Progenitor cell of endocrine pancreas (in vitro differentiated cells): ENCODE results near the gene PPM1J. TPM values are rescaled to one million over a fixed set of nuclear protein-coding genes. Genes with fewer than 3 reads are reported as not detected.
"Not testable (repeated sequence)": the region's sequence is repeated elsewhere in the genome, so short reads cannot be mapped to it uniquely, and the experiment has no call there.

Experiments
- DNase-seq: peaks from one replicate; pipeline ENCODE4 v3.0.0; 2021; ENCODE audit warnings: low spot score; ENCODE audit not compliant: unreplicated experiment
- H3K27ac Mint-ChIP-seq: 2 replicates; pipeline ENCODE4 v1.8.0; 2021; ENCODE audit warnings: mild to moderate bottlenecking, moderate library complexity, mixed read lengths
- H3K27me3 Mint-ChIP-seq: 2 replicates; pipeline ENCODE4 v1.8.0; 2021; ENCODE audit warnings: mixed read lengths
- H3K36me3 Mint-ChIP-seq: 2 replicates; pipeline ENCODE4 v1.8.0; 2022; ENCODE audit warnings: mixed read lengths; ENCODE audit not compliant: insufficient read depth
- H3K4me1 Mint-ChIP-seq: 2 replicates; pipeline ENCODE4 v1.8.0; 2021; ENCODE audit warnings: low read depth, mixed read lengths
- H3K4me3 Mint-ChIP-seq: 2 replicates; pipeline ENCODE4 v1.8.0; 2021; ENCODE audit warnings: low read depth, mild to moderate bottlenecking, moderate library complexity, mixed read lengths
- H3K9me3 Mint-ChIP-seq: 2 replicates; pipeline ENCODE4 v1.8.0; 2021; ENCODE audit warnings: low read depth, mixed read lengths
- total RNA-seq: library from RNA; stranded (reverse); gene quantifications from 2 replicates; pipeline ENCODE4 v1.2.1, GENCODE V29; 2021
- TF ChIP-seq, protein P1 (sequence below): fragments of 200-600 bp; sonication (generic); IDR thresholded peaks from one replicate; pipeline ENCODE4 v1.5.0; 2021; ENCODE audit warnings: antibody characterized with exemption, mild to moderate bottlenecking; ENCODE audit not compliant: unreplicated experiment

PPM1J gene
- total RNA-seq, 1 donor from 2014 or later, result 0.43 TPM

DNA sequence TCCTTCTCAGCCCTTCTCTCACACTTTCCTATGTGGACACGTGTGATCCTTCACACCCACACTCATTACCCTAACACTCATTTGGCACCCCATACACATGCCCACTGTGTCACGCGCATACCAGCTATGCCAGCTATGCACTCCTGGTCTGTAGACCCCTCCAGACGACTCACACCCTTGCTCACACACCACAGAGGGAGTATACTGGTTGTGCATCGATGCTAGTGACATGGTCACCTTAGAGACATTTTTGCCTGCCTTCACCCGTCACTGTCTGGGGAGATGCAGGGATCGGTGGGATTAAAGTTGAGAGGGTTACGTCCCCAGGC lies 8.3 kb upstream of the PPM1J start:
- TF ChIP-seq, protein P1, sequence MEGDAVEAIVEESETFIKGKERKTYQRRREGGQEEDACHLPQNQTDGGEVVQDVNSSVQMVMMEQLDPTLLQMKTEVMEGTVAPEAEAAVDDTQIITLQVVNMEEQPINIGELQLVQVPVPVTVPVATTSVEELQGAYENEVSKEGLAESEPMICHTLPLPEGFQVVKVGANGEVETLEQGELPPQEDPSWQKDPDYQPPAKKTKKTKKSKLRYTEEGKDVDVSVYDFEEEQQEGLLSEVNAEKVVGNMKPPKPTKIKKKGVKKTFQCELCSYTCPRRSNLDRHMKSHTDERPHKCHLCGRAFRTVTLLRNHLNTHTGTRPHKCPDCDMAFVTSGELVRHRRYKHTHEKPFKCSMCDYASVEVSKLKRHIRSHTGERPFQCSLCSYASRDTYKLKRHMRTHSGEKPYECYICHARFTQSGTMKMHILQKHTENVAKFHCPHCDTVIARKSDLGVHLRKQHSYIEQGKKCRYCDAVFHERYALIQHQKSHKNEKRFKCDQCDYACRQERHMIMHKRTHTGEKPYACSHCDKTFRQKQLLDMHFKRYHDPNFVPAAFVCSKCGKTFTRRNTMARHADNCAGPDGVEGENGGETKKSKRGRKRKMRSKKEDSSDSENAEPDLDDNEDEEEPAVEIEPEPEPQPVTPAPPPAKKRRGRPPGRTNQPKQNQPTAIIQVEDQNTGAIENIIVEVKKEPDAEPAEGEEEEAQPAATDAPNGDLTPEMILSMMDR, result no peak
- Mint-ChIP-seq H3K27me3 (peaks cover 37% of the 10 kb centered on the region), H3K9me3 (no peaks in the 10 kb centered on the region)

DNA sequence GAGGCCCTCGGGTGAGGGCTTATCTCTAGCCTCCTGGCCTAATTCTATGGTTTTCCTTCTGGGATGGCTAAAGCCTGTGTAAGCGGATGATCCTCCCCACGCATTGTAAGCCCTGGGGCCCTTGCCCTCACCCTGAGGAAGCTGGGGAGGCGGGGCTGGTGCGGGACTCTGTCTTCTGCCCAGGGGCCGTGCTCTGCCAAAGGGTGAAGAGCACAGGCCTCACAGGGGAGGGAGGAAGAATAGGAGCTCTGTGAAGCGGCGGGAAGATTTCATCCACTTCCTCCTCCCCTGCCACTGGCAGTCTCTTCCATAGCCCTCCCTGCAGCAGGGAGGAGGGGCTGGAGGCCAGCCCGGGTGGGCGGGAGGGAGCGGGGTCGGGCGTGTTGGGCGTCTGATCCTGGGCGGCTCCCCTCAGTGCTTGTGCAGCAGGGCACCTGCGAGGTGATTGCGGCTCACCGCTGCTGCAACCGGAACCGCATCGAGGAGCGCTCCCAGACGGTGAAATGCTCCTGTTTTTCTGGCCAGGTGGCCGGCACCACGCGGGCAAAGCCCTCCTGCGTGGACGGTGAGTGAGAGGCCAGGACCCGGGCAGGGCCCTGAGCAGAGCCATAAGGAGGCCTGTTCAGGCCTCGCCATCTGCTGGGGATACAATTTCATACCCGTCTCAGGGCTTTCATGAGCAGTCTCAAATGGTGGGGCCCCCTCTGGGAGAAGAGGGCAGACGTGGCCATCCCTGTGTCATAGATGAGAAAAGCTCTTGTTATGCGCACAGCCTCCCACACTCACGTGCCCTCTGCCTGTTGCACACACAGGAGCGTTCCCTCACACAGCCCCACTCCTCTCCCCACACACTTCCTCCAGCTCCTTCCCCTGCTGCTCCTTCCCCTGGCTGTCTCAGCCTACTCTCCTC lies 7.7 kb upstream of the PPM1J start:
- DNase-seq, result no peak
- TF ChIP-seq, protein P1, result peak; percentile 9
- H3K36me3 Mint-ChIP-seq, result no peaks in the 10 kb centered on the region
- peaks cover 8% of the 10 kb centered on the region for H3K4me1 Mint-ChIP-seq
- H3K27me3 Mint-ChIP-seq, result peaks cover 37% of the 10 kb centered on the region
- peak overlapping the region; percentile 55 for H3K4me3 Mint-ChIP-seq
- no peaks in the 10 kb centered on the region for H3K9me3 Mint-ChIP-seq
- H3K27ac Mint-ChIP-seq, result peak overlapping the region; percentile 62

More for the DNA sequence above, 8.3 kb upstream of the PPM1J start:
- Mint-ChIP-seq H3K4me1 (peaks cover 8% of the 10 kb centered on the region), H3K27ac (no peak overlapping the region), H3K4me3 (peak overlapping the region; percentile 20), H3K36me3 (no peaks in the 10 kb centered on the region)
- no peak for DNase-seq

DNA sequence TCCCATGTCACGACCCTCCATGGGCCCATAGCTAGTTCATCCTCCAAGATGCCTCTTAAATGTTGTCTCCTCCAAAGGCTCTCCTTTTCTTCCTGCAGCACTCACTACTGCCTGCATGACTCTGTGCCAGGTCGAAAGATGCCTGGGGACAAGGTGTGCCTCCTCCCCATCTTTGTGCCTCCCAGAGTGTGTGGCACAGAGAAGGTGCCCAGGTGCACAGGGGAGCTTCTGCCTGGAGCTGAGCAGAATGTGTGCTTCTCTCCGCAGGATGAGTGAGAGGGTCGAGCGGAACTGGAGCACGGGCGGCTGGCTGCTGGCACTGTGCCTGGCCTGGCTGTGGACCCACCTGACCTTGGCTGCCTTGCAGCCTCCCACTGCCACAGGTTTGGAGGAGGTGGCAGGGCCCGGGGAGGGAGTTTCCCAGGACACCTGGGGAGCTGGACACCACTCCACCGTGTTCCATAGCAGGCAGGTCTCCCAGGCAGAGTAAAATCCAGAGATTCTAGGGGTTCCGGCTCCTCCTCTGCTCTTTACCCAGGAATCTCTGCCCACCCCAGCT lies 6.9 kb upstream of the PPM1J start:
- no peak overlapping the region for H3K4me3 Mint-ChIP-seq
- peaks cover 8% of the 10 kb centered on the region for H3K4me1 Mint-ChIP-seq
- peaks cover 38% of the 10 kb centered on the region for H3K27me3 Mint-ChIP-seq
- no peaks in the 10 kb centered on the region for H3K36me3 Mint-ChIP-seq
- DNase-seq, result no peak
- H3K27ac Mint-ChIP-seq, result peak overlapping the region; percentile 62
- TF ChIP-seq, protein P1, result no peak
- H3K9me3 Mint-ChIP-seq, result no peaks in the 10 kb centered on the region

DNA sequence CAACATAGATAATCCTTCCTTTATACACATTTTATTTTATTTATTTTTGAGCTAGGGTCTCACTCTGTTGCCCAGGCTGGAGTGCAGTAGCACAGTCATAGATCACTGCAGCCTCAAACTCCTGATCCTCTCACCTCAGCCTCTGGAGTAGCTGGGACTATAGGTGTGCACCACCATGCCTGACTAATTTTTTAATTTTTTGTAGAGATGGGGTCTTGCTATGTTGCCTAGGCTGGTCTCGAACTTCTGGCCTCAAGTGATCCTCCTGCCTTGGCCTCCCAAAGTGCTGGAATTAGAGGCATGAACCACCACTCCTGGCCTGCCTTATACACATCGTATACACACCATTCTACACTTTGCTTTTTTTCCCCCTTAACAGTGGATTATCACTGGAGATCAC lies 6.2 kb upstream of the PPM1J start:
- H3K36me3 Mint-ChIP-seq, DNase-seq: not testable (repeated sequence)
- peaks cover 45% of the 10 kb centered on the region for H3K27me3 Mint-ChIP-seq

DNA sequence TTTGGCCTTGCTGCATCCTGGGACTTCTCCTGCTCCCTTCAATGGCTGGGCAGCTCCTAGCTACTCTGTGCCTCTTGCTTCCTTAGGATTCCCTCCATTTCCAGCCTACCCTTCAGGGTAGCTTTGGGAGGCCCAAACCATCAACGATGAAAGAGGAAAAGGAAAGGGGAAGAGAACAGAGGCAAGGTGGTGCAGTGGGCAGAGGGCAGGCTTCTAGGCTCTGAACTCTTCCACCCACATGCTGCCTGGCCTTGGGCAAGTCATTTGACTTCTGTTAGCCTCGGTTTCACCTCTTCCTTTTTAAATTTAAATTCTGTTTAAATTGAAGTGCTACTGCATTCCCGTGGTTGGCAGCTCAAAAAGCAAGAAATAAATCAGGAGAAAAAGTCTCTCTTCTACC lies 5.7 kb upstream of the PPM1J start:
- Mint-ChIP-seq H3K36me3 (no peaks in the 10 kb centered on the region), H3K4me3 (no peak overlapping the region), H3K9me3 (no peaks in the 10 kb centered on the region), H3K27ac (no peak overlapping the region), H3K27me3 (peaks cover 49% of the 10 kb centered on the region), H3K4me1 (peaks cover 10% of the 10 kb centered on the region)
- TF ChIP-seq, protein P1, result no peak
- no peak for DNase-seq

More for the DNA sequence above, 6.2 kb upstream of the PPM1J start:
- not testable (repeated sequence) for H3K27ac Mint-ChIP-seq, H3K4me3 Mint-ChIP-seq, H3K4me1 Mint-ChIP-seq, H3K9me3 Mint-ChIP-seq

DNA sequence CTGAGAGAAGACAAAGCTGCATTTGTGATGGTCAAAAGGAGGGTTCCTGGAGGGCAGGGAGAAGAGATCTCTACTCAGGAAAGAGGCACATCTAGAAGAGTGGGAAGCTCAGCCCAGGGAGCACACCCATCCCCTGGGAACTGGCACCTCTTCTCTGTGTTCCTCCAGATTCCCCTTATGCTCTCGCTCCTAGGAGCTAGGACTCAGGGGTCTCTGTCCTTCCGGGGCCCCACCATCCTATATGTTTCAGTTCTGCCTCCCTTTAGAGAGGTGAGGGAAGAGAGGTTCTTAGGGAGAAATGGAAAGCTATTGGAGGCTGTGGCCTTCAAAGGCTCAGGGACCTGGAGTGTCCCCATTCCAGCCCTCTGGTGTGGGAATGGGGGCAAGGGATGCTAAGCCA lies 4.6 kb upstream of the PPM1J start:
- Mint-ChIP-seq H3K4me3 (no peak overlapping the region), H3K27me3 (peaks cover 49% of the 10 kb centered on the region)

More for the DNA sequence above, 4.6 kb upstream of the PPM1J start:
- no peaks in the 10 kb centered on the region for H3K36me3 Mint-ChIP-seq
- no peak for DNase-seq
- H3K4me1 Mint-ChIP-seq, result peaks cover 11% of the 10 kb centered on the region
- TF ChIP-seq, protein P1, result no peak
- no peak overlapping the region for H3K27ac Mint-ChIP-seq
- no peaks in the 10 kb centered on the region for H3K9me3 Mint-ChIP-seq
